LHCN-M2 (cell line): ENCODE results near the gene GTF3C2. TPM values are rescaled to one million over a fixed set of nuclear protein-coding genes. Genes with fewer than 3 reads are reported as not detected.
"Not testable (repeated sequence)": the region's sequence is repeated elsewhere in the genome, so short reads cannot be mapped to it uniquely, and the experiment has no call there.

Experiments
- DNase-seq: peaks from one replicate; pipeline ENCODE4 v3.0.0-alpha.2; 2012; ENCODE audit warnings: low read depth
- total RNA-seq: library from RNA; depleted of rRNA; stranded (reverse); fragments of >200 nt; gene quantifications from 2 replicates; pipeline ENCODE4 v1.2.3, GENCODE V29; 2014; rRNA removed

Gene GTF3C2
- total RNA-seq, 1 experiment from 2014 or later = 42.3 TPM

DNA sequence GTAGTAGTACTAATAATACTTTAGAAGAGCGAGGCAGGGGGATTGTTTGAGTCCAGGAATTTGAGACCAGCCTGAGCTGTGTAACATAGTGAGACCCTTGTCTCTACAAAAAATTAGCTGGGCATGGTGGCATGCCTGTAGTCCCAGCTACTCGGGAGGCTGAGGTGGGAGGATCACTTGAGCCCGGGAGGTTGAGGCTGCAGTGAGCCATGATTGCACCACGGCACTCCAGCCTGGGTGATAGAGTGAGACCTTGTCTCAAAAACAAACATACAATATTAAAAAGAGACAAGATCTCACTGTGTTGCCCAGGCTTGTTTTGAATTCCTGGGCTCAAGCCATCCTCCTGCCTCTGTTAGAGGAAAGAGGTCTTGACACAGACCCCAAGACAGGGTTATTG is 56.0 kb downstream of the GTF3C2 start:
- not testable (repeated sequence) for DNase-seq

DNA sequence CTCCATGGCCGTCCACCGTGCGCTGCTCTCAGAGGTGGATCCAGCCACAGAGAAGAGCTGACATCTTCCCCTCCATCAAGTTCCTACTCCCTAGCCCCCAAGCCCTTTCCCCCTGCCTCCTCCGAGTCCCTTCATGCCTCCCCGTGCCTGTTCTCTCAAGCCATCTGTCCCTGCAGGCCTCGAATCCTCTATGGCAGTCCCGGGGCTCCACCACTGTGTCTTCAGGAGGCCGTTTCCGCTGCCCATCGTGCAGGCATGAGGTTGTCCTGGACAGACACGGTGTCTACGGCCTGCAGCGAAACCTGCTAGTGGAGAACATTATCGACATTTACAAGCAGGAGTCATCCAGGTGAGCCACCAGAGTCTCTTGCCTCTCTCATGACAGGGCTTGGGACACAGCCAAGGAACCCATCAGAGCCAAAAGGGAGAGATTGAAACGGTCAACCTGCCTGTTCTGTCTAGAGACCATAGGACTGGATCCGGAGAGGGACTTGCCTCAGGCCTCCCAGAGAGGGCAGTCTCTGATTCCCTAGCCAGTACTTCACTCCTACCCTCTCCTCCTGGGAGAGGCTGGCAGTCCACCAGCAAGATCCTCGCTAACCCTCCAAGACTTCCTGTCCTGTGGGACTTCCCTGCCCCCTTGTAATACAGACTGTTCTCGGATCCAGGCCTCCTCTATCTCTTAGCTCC is 58.0 kb downstream of the GTF3C2 start:
- DNase-seq = no peak

DNA sequence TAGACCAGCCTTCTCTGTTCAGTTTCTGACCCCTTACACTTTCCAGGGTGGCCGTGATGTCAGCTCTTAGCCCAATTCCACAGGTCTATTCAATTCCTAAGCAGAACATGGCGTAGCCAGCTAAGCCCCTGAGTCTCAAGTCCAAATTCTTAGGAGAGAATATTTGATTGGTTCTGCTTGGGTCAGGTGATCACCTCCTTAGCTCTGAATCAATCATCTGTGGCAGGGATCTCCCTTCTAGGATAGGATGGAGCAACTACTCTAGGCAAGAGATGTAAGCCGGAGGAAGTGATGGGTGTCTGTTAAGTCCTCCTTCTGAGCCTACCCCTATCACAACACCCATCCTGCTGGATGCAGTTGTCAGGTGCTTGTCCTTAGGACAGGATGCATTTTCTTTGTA is 59.4 kb downstream of the GTF3C2 start:
- DNase-seq = no peak

DNA sequence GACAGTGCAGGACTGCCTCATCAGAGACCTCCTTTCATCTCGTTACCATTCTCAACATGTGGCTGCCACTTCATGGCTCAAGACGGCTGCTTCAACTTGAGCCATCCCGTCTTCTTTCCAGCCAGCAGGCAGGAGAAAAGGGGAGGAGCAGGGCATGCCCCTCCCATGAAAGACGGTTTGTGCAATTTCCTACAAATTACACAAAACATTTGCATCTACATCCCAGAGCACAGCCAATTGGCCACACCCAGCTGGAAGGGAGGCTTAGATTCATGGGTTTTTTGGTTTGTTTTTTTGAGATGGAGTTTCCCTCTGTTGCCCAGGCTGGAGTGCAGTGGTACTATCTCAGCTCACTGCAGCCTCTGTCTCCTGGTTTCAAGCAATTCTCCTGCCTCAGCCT is 60.1 kb downstream of the GTF3C2 start:
- DNase-seq = no peak

DNA sequence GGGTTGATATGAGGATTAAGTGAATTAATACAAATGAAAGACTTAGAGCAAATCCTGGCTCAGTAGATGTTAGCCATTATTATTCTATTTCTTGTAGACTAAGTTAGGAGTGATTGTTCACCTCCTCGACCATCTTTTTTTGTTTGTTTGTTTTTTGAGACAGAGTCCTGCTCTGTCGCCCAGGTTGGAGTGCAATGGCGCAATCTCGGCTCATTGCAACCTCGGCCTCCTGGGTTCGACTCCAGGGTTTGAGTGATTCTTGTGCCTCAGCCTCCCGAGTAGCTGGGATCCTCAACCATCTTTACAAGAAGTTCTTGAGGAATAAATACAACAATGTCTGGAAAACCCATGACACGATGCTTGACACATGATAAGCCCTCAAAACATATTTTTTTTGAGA is 61.6 kb downstream of the GTF3C2 start:
- no peak for DNase-seq

DNA sequence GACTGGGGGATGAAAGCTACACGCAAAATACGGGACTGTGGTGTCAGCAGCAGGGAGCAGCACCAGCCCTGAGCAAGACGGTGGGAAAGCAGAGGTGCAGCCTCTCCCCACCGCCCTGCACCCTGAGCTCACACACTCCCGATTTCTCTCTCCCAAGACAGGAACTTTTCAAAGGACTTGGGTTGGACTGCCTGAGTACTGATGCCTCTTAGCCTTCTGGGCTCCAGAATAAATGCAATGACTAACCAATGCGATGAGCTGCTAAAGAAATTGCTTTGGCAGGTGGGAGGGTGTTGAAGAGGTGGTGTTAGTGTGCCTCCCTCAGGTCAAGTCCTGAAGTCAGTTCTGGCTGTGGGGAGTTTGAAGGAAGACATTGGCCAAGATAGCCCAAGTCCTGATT is 64.7 kb downstream of the GTF3C2 start:
- DNase-seq = no peak

DNA sequence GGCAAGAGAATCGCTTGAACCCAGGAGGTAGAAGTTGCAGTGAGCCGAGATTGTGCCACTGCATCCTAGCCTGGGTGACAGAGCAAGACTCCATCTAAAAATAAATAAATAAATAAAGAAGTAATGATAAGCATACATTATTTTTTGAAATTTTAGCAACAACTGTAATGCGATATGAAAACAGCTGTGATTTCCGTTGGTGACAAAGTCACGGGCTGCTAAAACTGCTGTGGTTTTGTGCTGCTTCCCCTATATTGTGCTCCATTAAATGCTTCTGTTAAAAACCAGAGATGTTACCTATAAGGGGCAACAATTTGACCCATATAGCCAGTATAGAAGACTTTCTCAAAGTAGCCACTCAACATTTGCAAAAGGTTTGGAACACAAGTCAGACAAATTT is 66.0 kb downstream of the GTF3C2 start:
- no peak for DNase-seq

DNA sequence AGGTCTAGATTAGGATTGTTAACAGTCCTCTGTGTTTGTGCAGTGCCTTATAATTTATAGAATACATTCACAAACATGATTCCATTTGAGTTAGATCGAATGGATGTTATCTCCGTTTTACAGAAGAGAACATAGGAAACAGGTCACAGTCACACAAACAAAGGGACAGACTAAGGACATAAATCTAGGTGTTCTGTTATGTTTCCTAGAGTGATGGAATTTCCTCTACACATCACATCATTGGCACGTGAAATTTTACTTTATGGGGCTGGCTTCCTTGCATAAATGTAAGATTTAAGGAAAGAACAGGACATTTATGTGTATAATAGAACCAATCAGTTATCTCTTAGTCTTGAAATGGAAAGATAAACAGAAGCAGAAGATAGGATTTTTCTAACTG is 68.0 kb downstream of the GTF3C2 start:
- DNase-seq = no peak

DNA sequence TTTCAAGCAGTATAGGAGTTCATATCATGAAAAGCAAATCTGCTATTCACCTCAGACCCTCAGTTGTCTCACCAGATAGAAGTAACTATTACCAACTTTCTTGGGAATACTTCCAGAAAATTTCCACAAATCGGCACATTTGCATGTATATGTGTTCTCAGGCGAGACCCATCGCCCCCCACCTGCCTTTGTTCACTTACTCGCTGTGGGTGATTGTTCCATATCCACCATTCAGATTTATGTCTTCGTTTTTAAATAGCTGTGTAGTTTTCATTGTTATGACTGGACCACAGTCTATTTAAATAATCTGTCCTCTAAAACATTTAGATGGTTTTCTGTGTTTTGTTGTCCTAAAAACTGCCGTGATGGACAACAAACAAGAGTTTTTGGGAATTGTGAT is 71.1 kb downstream of the GTF3C2 start:
- DNase-seq = no peak

DNA sequence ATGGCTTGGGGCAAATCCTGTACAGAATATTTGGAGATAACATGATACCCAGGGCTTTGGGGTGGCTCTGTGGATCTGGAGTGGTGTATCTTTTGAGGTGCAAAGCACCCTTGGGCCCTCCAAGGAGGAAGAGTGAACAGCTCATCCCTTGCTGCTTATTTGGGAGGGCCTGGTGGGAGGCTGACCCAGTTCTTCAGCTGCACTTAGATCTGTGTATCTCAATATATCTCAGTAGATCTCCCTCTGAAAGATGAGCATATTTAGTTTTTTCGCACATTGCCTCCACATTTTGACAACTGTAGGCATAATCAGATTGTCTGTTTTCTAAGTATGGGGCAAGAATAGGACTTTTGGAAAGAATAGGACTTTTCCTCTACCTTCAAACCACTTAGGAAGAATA is 71.6 kb downstream of the GTF3C2 start:
- DNase-seq = no peak

DNA sequence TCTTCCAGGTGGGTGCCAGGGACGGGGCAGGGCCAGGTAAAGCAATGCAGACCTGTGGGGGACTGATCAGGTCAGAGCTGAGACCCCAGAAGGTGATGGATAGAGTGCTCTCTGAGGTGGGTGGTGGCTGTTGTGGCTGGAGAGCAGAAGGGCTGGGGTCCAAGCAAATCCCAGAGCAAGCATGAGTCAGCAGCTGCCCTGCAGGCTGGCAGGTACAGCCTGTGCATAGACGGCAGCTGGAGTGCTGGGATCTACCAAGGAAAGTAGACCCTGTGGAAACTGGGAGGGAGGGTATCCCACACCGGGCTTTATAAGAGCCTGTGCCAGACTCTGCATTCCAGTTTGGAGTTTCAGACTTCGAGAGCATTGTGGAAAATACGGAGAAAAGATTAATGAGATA is 73.7 kb downstream of the GTF3C2 start:
- no peak for DNase-seq

DNA sequence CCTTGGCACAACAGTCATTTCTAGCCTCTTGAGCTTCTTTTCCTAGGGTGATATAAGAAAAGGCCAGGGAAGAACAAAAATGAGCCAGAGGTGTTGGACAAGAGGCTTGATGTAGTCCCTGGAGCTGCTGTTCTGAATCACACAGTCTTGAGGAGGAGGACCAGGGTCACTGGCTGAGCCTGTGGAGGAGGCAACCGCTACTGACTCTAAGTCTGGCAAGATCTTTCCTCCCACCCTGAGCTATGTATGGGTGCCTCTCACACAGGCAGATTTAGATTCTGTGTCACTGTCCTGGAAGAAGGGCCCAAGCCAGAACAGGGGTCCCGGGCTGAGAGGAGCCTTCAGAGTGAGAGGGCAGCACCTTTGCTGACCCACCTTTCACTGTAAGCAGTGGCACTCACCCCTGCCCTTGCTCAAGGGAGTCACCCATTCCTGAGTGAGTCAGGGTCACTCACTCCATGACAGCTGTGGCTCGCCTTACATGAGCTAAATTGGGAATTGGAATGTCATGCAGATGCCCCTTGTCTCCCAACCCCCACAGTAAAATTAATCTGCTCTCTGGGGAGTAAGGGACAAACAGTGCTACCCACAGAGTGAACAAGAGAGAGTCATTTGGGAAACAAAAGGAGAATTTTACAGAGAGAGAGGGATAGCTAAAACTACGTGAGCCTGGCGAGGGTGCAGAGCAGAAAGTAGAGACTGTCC is 74.6 kb downstream of the GTF3C2 start, which contains the start of gene TRIM54:
Gene TRIM54 (plus strand): TSS at position 575 of the 705 bp plus-strand sequence. CDS start 303 bp downstream, outside the sequence.
- peak; percentile 61 for DNase-seq

DNA sequence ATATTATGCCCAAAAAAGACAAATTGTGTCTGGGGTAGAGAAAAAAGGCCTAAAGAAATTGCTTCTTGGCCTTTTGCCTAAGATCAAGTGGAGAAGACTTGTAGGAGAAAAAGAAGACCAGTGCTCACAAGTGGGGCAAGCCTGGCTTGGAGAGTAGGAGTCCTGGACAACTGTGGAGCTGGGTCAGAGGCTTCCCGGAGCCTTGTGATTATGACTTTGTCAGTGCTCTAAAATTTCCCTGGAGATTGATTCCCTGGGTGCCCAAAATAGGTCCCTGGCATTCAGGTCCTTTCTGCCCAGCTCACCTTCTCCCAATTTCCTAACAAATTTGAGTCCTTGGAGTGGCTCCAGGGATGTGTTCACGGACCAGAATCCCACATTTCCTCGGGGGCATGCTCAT is 75.1 kb downstream of the GTF3C2 start:
- DNase-seq = no peak

DNA sequence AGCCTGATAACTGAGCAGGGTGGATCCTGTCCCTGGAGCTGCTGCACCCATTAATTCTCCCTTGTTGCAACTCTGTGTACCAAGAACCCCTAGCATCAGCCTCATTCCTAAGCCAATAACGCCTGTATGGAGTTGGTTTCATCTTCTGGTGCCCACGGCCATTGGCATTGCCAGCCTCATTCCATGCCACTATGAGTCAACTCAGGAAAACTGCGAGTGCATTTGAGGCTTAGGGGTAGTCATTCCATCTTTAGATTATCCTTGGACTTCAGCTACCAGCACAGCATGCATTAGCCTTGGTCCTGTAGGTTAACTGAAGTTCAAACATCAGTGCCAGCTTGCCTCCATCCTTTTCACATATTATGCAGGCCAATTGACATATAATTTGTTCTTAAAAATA is 75.7 kb downstream of the GTF3C2 start:
- no peak for DNase-seq

DNA sequence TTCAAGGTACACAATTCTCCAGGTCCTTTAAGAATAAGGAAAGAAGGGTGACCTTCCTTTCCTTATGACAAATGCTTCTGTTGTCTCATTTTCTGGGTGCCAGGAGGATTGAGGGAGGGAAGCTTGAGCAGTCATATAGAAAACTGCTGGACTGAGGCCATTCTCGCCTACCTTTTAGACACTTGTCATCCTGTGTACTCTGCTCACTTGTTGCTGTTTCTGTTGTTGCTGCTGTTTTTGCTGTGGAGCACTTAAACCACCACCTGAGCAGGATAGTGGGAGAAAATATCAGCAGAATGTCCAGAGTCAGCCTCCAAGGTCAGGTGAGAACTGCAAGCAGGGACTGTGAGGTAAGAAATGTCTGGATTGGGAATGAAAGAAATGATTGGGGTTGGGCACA is 78.6 kb downstream of the GTF3C2 start:
- DNase-seq = no peak

Other genes with a start within 250 kb of the GTF3C2 start
- 0.69 and 1.6 TPM in 2 replicates for gene CGREF1, start 237.6 kb downstream of the GTF3C2 start, total RNA-seq
- 0.17 TPM in 1 of 2 replicates, not detected in the other for gene ABHD1, start 232.9 kb downstream of the GTF3C2 start, total RNA-seq
- 68.9 and 72.4 TPM in 2 replicates for gene PREB, start 222.1 kb downstream of the GTF3C2 start, total RNA-seq
- gene PRR30, start 217.4 kb downstream of the GTF3C2 start, total RNA-seq = not detected in 2 replicates
- not detected in 2 replicates for gene TCF23, start 207.8 kb downstream of the GTF3C2 start, total RNA-seq
- 180 and 193 TPM in 2 replicates for gene ATRAID, start 144.7 kb downstream of the GTF3C2 start, total RNA-seq
- 39.6 and 54.5 TPM in 2 replicates for gene SLC5A6, start 144.5 kb downstream of the GTF3C2 start, total RNA-seq
- 42.7 and 44.5 TPM in 2 replicates for gene CAD, start 139.4 kb downstream of the GTF3C2 start, total RNA-seq
- gene SLC30A3, start 93.7 kb downstream of the GTF3C2 start, total RNA-seq = 0.63 TPM in 1 of 2 replicates, not detected in the other
- not detected in 2 replicates for gene DNAJC5G, start 81.3 kb downstream of the GTF3C2 start, total RNA-seq
- 0.11 TPM in 1 of 2 replicates, not detected in the other for gene TRIM54, start 74.3 kb downstream of the GTF3C2 start, total RNA-seq
- 1.2 and 2.2 TPM in 2 replicates for gene UCN, start 48.3 kb downstream of the GTF3C2 start, total RNA-seq
- gene MPV17, start 33.7 kb downstream of the GTF3C2 start, total RNA-seq = 81.4 and 113 TPM in 2 replicates
- gene EIF2B4, start 13.6 kb upstream of the GTF3C2 start, total RNA-seq = 33.4 and 40.1 TPM in 2 replicates
- gene SNX17, start 13.9 kb upstream of the GTF3C2 start, total RNA-seq = 176 and 181 TPM in 2 replicates
- 12.7 and 16.5 TPM in 2 replicates for gene ZNF513, start 24.0 kb upstream of the GTF3C2 start, total RNA-seq
- 117 and 120 TPM in 2 replicates for gene PPM1G, start 52.8 kb upstream of the GTF3C2 start, total RNA-seq
- gene NRBP1, start 71.9 kb upstream of the GTF3C2 start, total RNA-seq = 130 and 140 TPM in 2 replicates
- gene KRTCAP3, start 85.6 kb upstream of the GTF3C2 start, total RNA-seq = 0.46 TPM in 1 of 2 replicates, not detected in the other
- 5.7 and 7.4 TPM in 2 replicates for gene IFT172, start 133.0 kb upstream of the GTF3C2 start, total RNA-seq
- gene FNDC4, start 138.4 kb upstream of the GTF3C2 start, total RNA-seq = 25.9 and 29.0 TPM in 2 replicates
- gene GCKR, start 140.1 kb upstream of the GTF3C2 start, total RNA-seq = 0.11 and 0.32 TPM in 2 replicates
- gene ZNF512, start 226.3 kb upstream of the GTF3C2 start, total RNA-seq = 36.0 and 41.6 TPM in 2 replicates